Cardiac fibroblast (primary cell): Measurements from ENCODE around the gene TNIP3.

ENCODE experiments used
- DNase-seq, 2 donors: peaks; one replicate each; pipeline versions ENCODE4 v3.0.0 to v3.0.0-alpha.2; 2010; ENCODE audit warnings: low read depth in 2 of 2
- H3K4me3 ChIP-seq, 2 donors: replicated peaks in 1 of 2; 1 replicate in 1 of 2; 2 replicates in 1 of 2; pipeline ENCODE4 v1.5.1; 2011; ENCODE audit warnings: low read depth in 2 of 2, low read length in 2 of 2, mild to moderate bottlenecking in 2 of 2, moderate library complexity in 1 of 2
- CTCF ChIP-seq: IDR thresholded peaks from one replicate; pipeline ENCODE4 v1.5.1; 2011; ENCODE audit warnings: low read depth, mild to moderate bottlenecking, low read length, inconsistent platforms

The TNIP3 gene

GRCh38 chr4:121108557-121108956 is 55.6 kb downstream of the TNIP3 start:
- H3K4me3 ChIP-seq: no peak overlapping the region
- TF ChIP-seq CTCF: no peak
- no peak for DNase-seq

- no peak for TF ChIP-seq CTCF
- no peak overlapping the region for H3K4me3 ChIP-seq
- DNase-seq: no peak
Measured at GRCh38 chr4:121107507-121107906, 56.6 kb downstream of the TNIP3 start.

GRCh38 chr4:121100093-121100775 is 63.9 kb downstream of the TNIP3 start:
- DNase-seq: no peak
- no peak overlapping the region for H3K4me3 ChIP-seq
- TF ChIP-seq CTCF: no peak

GRCh38 chr4:121098266-121098665 is 65.9 kb downstream of the TNIP3 start:
- DNase-seq: no peak
- H3K4me3 ChIP-seq: no peak overlapping the region
- no peak for TF ChIP-seq CTCF

- peak; percentile 46 for TF ChIP-seq CTCF
- DNase-seq: peak; percentile 53 to 62
- H3K4me3 ChIP-seq: no peak overlapping the region
Measured at GRCh38 chr4:121096629-121097028, 67.5 kb downstream of the TNIP3 start.

GRCh38 chr4:121096191-121096590 is 67.9 kb downstream of the TNIP3 start:
- no peak for TF ChIP-seq CTCF
- no peak overlapping the region for H3K4me3 ChIP-seq
- no peak for DNase-seq
